Measurements from ENCODE around the gene IGFN1. TPM values are rescaled to one million over a fixed set of nuclear protein-coding genes. Genes with fewer than 3 reads are reported as not detected.

The IGFN1 gene
- total RNA-seq, 2 donors from 2014 or later: not detected

DNA sequence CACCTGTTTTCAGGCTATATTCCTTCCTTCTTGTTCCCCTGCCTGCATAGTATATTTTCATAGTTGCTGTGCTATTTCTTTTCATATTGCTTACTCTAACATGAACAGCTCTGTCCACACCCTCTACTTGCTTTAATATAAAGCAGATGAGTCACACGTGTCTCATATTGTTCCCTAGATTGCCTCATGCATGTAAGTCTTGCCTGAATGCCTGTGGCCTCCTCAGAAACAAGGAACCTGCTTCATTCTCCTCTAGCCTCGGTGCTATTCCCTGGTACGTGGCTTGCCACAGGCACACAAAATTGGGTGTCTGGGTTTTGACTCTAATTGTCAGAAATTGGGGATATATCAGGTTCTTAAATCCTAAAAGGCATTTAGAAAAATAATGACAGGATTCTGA is 76.2 kb downstream of the IGFN1 start:
- Histone ChIP-seq H3K27ac (no peak overlapping the region), H3K36me3 (no peaks in the 10 kb centered on the region), H3K9me3 (no peaks in the 10 kb centered on the region), H3K27me3 (replicated peaks; ENCODE audit: insufficient read depth) (no peaks in the 10 kb centered on the region), H3K4me1 (ENCODE audit: control insufficient read depth in 1 of 2, low read depth in 2 of 2) (no peaks in the 10 kb centered on the region), H3K4me3 (no peak overlapping the region)
- no peak for DNase-seq (ENCODE audit: low spot score)
- no peak for ATAC-seq (ENCODE audit: insufficient number of reproducible peaks, low FRiP score, low read depth)
- TF ChIP-seq, protein P1, sequence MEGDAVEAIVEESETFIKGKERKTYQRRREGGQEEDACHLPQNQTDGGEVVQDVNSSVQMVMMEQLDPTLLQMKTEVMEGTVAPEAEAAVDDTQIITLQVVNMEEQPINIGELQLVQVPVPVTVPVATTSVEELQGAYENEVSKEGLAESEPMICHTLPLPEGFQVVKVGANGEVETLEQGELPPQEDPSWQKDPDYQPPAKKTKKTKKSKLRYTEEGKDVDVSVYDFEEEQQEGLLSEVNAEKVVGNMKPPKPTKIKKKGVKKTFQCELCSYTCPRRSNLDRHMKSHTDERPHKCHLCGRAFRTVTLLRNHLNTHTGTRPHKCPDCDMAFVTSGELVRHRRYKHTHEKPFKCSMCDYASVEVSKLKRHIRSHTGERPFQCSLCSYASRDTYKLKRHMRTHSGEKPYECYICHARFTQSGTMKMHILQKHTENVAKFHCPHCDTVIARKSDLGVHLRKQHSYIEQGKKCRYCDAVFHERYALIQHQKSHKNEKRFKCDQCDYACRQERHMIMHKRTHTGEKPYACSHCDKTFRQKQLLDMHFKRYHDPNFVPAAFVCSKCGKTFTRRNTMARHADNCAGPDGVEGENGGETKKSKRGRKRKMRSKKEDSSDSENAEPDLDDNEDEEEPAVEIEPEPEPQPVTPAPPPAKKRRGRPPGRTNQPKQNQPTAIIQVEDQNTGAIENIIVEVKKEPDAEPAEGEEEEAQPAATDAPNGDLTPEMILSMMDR (IDR thresholded peaks at IDR 0.05): no peak

DNA sequence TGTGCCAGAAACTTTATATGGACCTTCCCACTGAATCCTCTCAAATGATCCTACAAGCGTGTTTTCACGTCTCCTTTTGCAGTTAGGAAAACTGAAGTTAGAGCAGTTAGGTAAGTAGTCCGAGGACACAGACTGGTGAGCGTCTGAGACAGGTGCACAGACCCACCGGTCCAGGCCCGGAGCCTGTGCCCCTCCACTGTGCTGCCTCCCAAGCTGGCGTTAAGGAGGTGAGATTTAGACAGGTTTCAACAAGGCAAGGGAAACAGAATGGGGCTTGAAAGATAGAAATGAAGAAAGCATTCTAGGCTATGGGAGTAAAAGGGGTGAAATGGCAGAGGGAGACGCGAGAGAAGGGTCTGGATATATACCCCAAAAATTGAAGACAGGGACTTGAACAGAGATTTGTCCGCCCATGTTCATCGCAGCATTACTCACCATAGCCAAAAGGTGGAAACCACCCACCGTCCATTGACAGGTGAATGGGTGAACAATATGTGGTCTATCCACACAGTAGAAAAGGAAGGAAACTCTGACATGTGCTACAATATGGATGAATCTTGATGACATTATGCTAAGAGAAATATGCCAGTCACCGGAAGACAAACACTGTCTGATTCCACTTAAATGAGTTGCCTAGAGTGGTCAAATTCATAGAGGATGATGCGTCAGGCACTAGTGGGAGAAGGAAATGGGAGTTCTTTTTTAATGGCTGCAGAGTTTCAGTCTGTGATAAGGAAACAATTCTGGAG is 77.0 kb downstream of the IGFN1 start:
- Histone ChIP-seq H3K27ac (no peak overlapping the region), H3K4me3 (no peak overlapping the region), H3K4me1 (ENCODE audit: control insufficient read depth in 1 of 2, low read depth in 2 of 2) (no peaks in the 10 kb centered on the region), H3K9me3 (no peaks in the 10 kb centered on the region), H3K27me3 (replicated peaks; ENCODE audit: insufficient read depth) (no peaks in the 10 kb centered on the region), H3K36me3 (no peaks in the 10 kb centered on the region)
- no peak for DNase-seq (ENCODE audit: low spot score)
- TF ChIP-seq, protein P1 (IDR thresholded peaks at IDR 0.05): no peak
- ATAC-seq (ENCODE audit: insufficient number of reproducible peaks, low FRiP score, low read depth): no peak

GRCh38 chr1:201268604-201269151 is 78.1 kb downstream of the IGFN1 start:
- Histone ChIP-seq H3K4me1 (ENCODE audit: control insufficient read depth in 1 of 2, low read depth in 2 of 2) (no peaks in the 10 kb centered on the region), H3K4me3 (no peak overlapping the region), H3K27me3 (replicated peaks; ENCODE audit: insufficient read depth) (no peaks in the 10 kb centered on the region), H3K36me3 (no peaks in the 10 kb centered on the region), H3K27ac (no peak overlapping the region), H3K9me3 (no peaks in the 10 kb centered on the region)
- no peak for DNase-seq (ENCODE audit: low spot score)
- TF ChIP-seq, protein P1 (IDR thresholded peaks at IDR 0.05): no peak
- no peak for ATAC-seq (ENCODE audit: insufficient number of reproducible peaks, low FRiP score, low read depth)

DNA sequence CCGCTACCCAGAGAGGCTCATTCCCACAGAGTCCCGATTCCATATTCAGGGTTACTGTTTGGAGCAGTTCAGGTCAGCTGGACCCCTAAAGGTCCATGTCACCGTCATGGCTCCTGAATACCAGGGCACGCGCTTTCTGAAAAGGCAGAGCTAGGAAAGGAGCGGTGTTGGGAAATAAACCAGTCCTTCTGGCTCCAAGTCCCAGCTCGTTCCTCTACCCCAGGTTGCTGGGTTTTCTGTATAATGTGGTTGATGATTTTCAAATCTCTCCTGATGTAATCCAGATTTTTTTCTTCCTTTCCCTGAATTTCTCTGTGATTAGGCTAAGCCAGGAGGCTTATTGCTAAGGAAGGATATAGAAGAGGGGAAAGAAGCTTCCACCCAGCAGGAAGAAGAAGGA is 78.7 kb downstream of the IGFN1 start:
- no peaks in the 10 kb centered on the region for H3K36me3 ChIP-seq
- ATAC-seq (ENCODE audit: insufficient number of reproducible peaks, low FRiP score, low read depth): no peak
- DNase-seq (ENCODE audit: low spot score): no peak
- no peak overlapping the region for H3K27ac ChIP-seq
- no peaks in the 10 kb centered on the region for H3K27me3 ChIP-seq (replicated peaks; ENCODE audit: insufficient read depth)
- H3K4me3 ChIP-seq: no peak overlapping the region
- TF ChIP-seq, protein P1 (IDR thresholded peaks at IDR 0.05): no peak
- H3K4me1 ChIP-seq (ENCODE audit: control insufficient read depth in 1 of 2, low read depth in 2 of 2): no peaks in the 10 kb centered on the region
- no peaks in the 10 kb centered on the region for H3K9me3 ChIP-seq

- Histone ChIP-seq H3K4me1 (ENCODE audit: control insufficient read depth in 1 of 2, low read depth in 2 of 2) (no peaks in the 10 kb centered on the region), H3K36me3 (no peaks in the 10 kb centered on the region), H3K27me3 (replicated peaks; ENCODE audit: insufficient read depth) (no peaks in the 10 kb centered on the region), H3K27ac (no peak overlapping the region), H3K4me3 (no peak overlapping the region), H3K9me3 (no peaks in the 10 kb centered on the region)
- DNase-seq (ENCODE audit: low spot score): no peak
- TF ChIP-seq, protein P1 (IDR thresholded peaks at IDR 0.05): no peak
- no peak for ATAC-seq (ENCODE audit: insufficient number of reproducible peaks, low FRiP score, low read depth)
Measured at GRCh38 chr1:201269900-201270410, 79.3 kb downstream of the IGFN1 start.
